ENCODE measurements around the gene MOB3A. TPM values are rescaled to one million over a fixed set of nuclear protein-coding genes. Genes with fewer than 3 reads are reported as not detected.

Gene MOB3A
- total RNA-seq, 5 donors from 2014 or later (not counting 1 experiment from before 2014, with no cell fraction given) = 98.6 to 162 (median 142) TPM

DNA sequence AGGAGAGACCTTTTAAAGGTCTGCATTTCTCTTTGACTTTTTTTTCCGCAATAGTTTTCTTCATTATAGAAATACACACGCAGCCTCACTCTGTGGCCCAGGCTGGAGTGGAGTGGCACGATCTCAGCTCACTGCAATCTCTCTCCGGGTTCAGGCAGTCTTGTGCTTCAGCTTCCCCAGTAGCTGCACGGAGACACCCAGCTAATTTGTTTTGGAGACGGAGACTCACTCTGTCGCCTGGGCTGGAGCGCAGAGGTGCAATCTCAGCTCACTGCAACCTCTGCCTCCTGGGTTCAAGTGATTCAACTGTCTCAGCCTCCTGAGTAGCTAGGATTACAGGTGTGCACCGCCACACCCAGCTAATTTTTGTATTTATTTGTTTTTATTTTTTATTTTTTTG lies 33.4 kb downstream of the MOB3A start:
- 90% methylated on average over 5 of the region's 9 CpGs for WGBS (ENCODE audit: insufficient coverage)

DNA sequence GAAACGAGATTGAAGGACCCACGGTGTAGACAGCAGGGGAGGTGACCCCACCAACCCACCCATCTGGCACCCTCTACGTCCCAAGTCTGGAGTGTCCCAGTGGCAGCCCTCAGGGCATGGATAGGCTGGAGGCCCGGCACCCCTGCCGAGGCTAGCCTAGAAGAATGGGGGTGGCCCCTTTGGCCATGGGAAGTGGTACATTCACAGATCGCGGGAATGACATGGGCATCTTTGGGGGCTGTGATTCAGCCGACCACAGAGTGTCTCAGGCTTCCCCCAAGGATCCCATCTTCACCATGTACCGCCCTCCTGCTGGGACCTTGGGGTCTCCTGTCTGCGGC lies 33.8 kb downstream of the MOB3A start:
- ChIA-PET POLR2A (interaction anchor here in 1 of 2 donors (0.7 kb wide), 1 partner anchor 13 kb away, joined by 3 read pairs; no protein-coding TSS in a partner anchor), CTCF (interaction anchor here in 1 of 2 donors (0.7 to 1.0 kb wide), 3 partner anchors 10 to 97 kb away, joined by 3 read pairs; no protein-coding TSS in a partner anchor)
- Histone ChIP-seq H3K27ac (ENCODE audit: low read length) (peak overlapping the region; percentile 81), H3K27me3 (replicated peaks in 1 of 2; ENCODE audit: control insufficient read depth in 2 of 2, extremely low read depth in 1 of 2, insufficient read depth in 2 of 2, low read length in 1 of 2) (no peaks in the 10 kb centered on the region), H3K4me1 (ENCODE audit: control insufficient read depth in 1 of 2, extremely low read depth in 1 of 2, insufficient read depth in 2 of 2, low read length in 2 of 2) (peaks cover 35 to 50% of the 10 kb centered on the region in 2 experiments), H3K4me3 (ENCODE audit: control insufficient read depth in 1 of 2, extremely low read depth in 1 of 2, low read length in 1 of 2) (peak overlapping the region; percentile 56 to 68), H3K9me3 (no peaks in the 10 kb centered on the region), H3K36me3 (ENCODE audit: control insufficient read depth in 2 of 2, extremely low read depth in 1 of 2, insufficient read depth in 1 of 2, low read length in 1 of 2) (no peaks in the 10 kb centered on the region)
- DNase-seq (no peak), ATAC-seq (replicated peaks in 1 of 4) (no peak)
- Mint-ChIP-seq H3K27ac (peak overlapping the region; percentile 77 to 95), H3K4me1 (peaks cover 29 to 44% (median 38%) of the 10 kb centered on the region in 3 donors), H3K9me3 (no peaks in the 10 kb centered on the region), H3K4me3 (peak overlapping the region; percentile 88 to 89 (median 89)), H3K36me3 (no peaks in the 10 kb centered on the region), H3K27me3 (no peaks in the 10 kb centered on the region)
- 78% methylated on average over 7 of the region's 10 CpGs for WGBS (ENCODE audit: insufficient coverage)

More for the DNA sequence above, 33.4 kb downstream of the MOB3A start:
- H3K9me3 ChIP-seq = no peaks in the 10 kb centered on the region
- H3K27me3 ChIP-seq (replicated peaks in 1 of 2; ENCODE audit: control insufficient read depth in 2 of 2, extremely low read depth in 1 of 2, insufficient read depth in 2 of 2, low read length in 1 of 2) = no peaks in the 10 kb centered on the region
- DNase-seq = no peak
- Mint-ChIP-seq H3K36me3 (no peaks in the 10 kb centered on the region), H3K27me3 (no peaks in the 10 kb centered on the region), H3K9me3 (no peaks in the 10 kb centered on the region), H3K4me1 (peaks cover 29 to 39% (median 36%) of the 10 kb centered on the region in 3 donors), H3K4me3 (peak overlapping the region; percentile 88 to 89 (median 89)), H3K27ac (peak overlapping the region; percentile 77 to 95)
- ChIA-PET CTCF (interaction anchor here in 1 of 2 donors (1.0 kb wide), 2 partner anchors 11 to 25 kb away, joined by 3 read pairs; no protein-coding TSS in a partner anchor), POLR2A (no interaction called here)
- peaks cover 32 to 46% of the 10 kb centered on the region in 2 experiments for H3K4me1 ChIP-seq (ENCODE audit: control insufficient read depth in 1 of 2, extremely low read depth in 1 of 2, insufficient read depth in 2 of 2, low read length in 2 of 2)
- no peak for ATAC-seq (replicated peaks in 1 of 4)
- no peak overlapping the region for H3K27ac ChIP-seq (ENCODE audit: low read length)
- no peaks in the 10 kb centered on the region for H3K36me3 ChIP-seq (ENCODE audit: control insufficient read depth in 2 of 2, extremely low read depth in 1 of 2, insufficient read depth in 1 of 2, low read length in 1 of 2)
- no peak overlapping the region for H3K4me3 ChIP-seq (ENCODE audit: control insufficient read depth in 1 of 2, extremely low read depth in 1 of 2, low read length in 1 of 2)

DNA sequence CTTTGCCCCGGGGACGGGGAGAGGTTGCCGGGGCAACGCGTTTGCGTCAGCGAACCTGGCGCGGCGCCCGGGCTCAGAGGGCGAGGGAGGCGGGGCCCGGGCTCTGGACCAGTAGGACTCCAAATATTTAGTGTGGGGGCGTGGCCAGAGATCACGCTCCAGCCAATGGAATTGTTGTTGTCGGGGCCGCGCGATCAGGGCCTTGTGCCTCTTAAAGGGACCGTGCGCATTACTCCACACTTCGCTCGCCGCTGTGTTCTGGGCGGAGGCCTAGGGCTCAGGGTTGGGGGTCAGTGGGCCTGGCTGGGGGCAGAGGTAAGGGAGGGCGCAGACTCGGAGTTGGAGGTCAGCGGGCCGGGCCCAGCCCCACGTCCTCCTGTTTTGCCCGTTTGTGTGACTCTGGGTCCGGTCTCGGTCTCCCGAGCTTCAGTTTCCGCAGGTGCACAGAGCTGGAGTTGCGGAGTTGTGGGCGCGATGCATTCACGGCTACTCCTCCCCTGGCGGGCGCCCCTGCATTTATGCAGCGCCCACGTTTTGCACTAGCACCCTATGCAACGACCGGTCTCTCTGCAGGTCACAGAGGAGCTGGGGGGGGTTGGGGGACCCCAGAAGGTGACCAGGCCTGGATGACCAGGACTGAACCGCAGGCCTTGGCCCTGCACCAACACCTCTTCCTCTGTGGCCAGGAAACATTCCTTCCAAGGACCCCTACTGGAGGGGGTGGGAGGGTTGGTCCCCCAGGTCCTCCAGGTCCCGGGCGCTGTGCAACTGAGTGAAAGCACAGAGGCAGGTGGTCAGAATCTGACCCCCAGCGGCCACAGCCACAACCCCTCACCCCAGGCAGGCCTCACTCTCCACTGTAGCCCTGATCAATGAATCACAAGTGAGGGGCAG lies 34.4 kb downstream of the MOB3A start:
- H3K4me1 ChIP-seq (ENCODE audit: control insufficient read depth in 1 of 2, extremely low read depth in 1 of 2, insufficient read depth in 2 of 2, low read length in 2 of 2) = peaks cover 39 to 56% of the 10 kb centered on the region in 2 experiments
- POLR2A ChIA-PET = interaction anchor here in 1 of 2 donors (0.7 kb wide), 1 partner anchor 12 kb away, joined by 3 read pairs; no protein-coding TSS in a partner anchor

DNA sequence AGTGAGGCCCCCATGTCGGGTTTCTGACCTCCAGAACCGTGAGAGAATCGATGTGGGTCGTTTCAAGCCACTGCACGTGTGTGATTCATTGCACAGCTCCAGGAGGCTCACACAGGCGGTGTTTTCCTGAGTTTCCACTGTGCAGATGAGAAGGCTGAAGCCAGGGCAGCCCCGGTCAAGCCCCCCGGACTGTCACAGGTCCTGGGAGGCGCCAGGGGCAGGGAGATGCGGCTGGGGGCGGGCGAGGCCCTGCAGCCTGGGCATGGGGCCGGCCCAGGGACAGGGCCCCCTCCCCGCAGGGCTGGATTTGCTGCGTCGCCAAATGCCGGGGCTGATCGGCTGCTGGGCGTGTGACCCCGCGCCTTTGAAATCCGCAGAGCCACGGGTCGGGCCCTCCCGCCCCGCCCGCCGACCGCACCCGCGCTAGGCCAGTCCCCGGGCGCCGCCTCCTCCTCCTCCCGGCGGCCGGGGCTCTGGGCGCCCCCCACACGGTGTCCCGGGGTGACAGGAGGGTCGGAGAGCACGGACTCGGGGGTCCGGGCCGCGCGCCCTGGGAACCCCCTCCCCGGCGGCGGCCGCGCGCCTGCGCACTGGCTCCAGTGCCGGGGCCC lies 35.1 kb downstream of the MOB3A start:
- DNase-seq = peak in 1 of 35 experiments; percentile 39
- Mint-ChIP-seq H3K9me3 (no peaks in the 10 kb centered on the region), H3K4me3 (peak overlapping the region; percentile 88 to 89 (median 89)), H3K27ac (peak overlapping the region; percentile 96 to 98), H3K27me3 (no peaks in the 10 kb centered on the region), H3K4me1 (peaks cover 36 to 55% (median 48%) of the 10 kb centered on the region in 3 donors), H3K36me3 (no peaks in the 10 kb centered on the region)
- CTCF ChIA-PET = no interaction called here
- Histone ChIP-seq H3K4me1 (ENCODE audit: control insufficient read depth in 1 of 2, extremely low read depth in 1 of 2, insufficient read depth in 2 of 2, low read length in 2 of 2) (peaks cover 44 to 63% of the 10 kb centered on the region in 2 experiments), H3K36me3 (ENCODE audit: control insufficient read depth in 2 of 2, extremely low read depth in 1 of 2, insufficient read depth in 1 of 2, low read length in 1 of 2) (no peaks in the 10 kb centered on the region), H3K27me3 (replicated peaks in 1 of 2; ENCODE audit: control insufficient read depth in 2 of 2, extremely low read depth in 1 of 2, insufficient read depth in 2 of 2, low read length in 1 of 2) (no peaks in the 10 kb centered on the region), H3K4me3 (ENCODE audit: control insufficient read depth in 1 of 2, extremely low read depth in 1 of 2, low read length in 1 of 2) (peak overlapping the region; percentile 56 to 81), H3K9me3 (no peaks in the 10 kb centered on the region), H3K27ac (ENCODE audit: low read length) (peak overlapping the region; percentile 95)
- POLR2A ChIA-PET = interaction anchor here in 1 of 2 donors (1.2 kb wide), 1 partner anchor 19 kb away, joined by 5 read pairs; no protein-coding TSS in a partner anchor
- peak; percentile 51 to 66 (median 59) for ATAC-seq (replicated peaks in 1 of 4)
- WGBS (ENCODE audit: insufficient coverage) = under 1% methylated on average over 54 of the region's 55 CpGs

More for the DNA sequence above, 34.4 kb downstream of the MOB3A start:
- Mint-ChIP-seq H3K36me3 (no peaks in the 10 kb centered on the region), H3K9me3 (no peaks in the 10 kb centered on the region), H3K27me3 (no peaks in the 10 kb centered on the region), H3K4me1 (peaks cover 34 to 50% (median 45%) of the 10 kb centered on the region in 3 donors), H3K27ac (peak overlapping the region; percentile 92 to 95), H3K4me3 (peak overlapping the region; percentile 88 to 89 (median 89))
- H3K4me3 ChIP-seq (ENCODE audit: control insufficient read depth in 1 of 2, extremely low read depth in 1 of 2, low read length in 1 of 2) = peak overlapping the region; percentile 56 to 68
- 0% methylated on average over 37 of the region's 50 CpGs for WGBS (ENCODE audit: insufficient coverage)
- no peaks in the 10 kb centered on the region for H3K36me3 ChIP-seq (ENCODE audit: control insufficient read depth in 2 of 2, extremely low read depth in 1 of 2, insufficient read depth in 1 of 2, low read length in 1 of 2)
- CTCF ChIA-PET = interaction anchor here in 1 of 2 donors (0.7 to 1.0 kb wide), 2 partner anchors 10 to 97 kb away, joined by 3 read pairs; no protein-coding TSS in a partner anchor
- no peaks in the 10 kb centered on the region for H3K27me3 ChIP-seq (replicated peaks in 1 of 2; ENCODE audit: control insufficient read depth in 2 of 2, extremely low read depth in 1 of 2, insufficient read depth in 2 of 2, low read length in 1 of 2)
- H3K9me3 ChIP-seq = no peaks in the 10 kb centered on the region
- peak overlapping the region; percentile 95 for H3K27ac ChIP-seq (ENCODE audit: low read length)
- DNase-seq = peak; percentile 98 to 100 (median 99)
- ATAC-seq (replicated peaks in 1 of 4) = peak; percentile 88 to 93 (median 90)

DNA sequence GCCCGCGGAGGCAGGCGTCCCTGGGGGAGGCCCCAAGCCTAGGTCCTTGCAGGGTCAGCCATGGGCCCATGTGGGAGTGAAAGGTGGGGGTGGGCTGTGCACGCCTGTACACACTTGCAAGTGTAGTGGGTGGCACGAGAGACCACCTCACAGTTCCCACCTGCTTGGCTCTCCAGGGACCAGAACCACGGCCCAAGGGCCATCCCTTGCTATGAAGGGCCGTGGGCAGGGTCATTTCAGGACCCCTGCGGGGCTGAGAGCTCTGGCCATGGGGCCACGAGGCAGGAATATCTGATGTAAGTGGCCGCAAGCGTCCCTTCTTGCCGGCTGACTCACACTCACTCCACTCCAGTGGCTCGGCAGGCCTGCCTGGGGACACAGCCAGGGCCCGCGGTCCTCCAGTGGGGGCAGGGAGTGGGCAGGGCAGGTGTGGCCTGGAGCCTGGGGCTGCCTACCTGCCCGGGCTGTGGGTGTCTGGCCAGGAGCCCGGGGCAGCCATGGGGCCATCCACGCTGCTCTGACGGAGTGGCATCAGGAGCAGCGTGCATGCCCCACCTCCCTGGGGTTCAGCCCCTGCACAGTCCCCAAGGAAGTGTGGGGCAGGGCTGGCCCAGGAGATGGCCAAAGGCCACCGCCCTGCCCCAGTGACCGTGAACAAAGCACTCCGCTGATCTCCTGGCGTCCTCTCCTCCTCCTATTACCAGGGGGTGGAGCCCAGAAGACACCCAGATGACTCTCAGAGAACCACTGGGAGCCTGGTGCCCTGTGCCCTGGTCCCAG lies 36.5 kb downstream of the MOB3A start:
- ChIA-PET CTCF (interaction anchor here in 1 of 2 donors (0.5 kb wide), 1 partner anchor 13 kb away, joined by 3 read pairs; no protein-coding TSS in a partner anchor), POLR2A (no interaction called here)
- no peaks in the 10 kb centered on the region for H3K9me3 ChIP-seq
- H3K4me3 ChIP-seq (ENCODE audit: control insufficient read depth in 1 of 2, extremely low read depth in 1 of 2, low read length in 1 of 2) = peak overlapping the region in 1 of 2 donors; percentile 81
- Mint-ChIP-seq H3K36me3 (no peaks in the 10 kb centered on the region), H3K27ac (peak overlapping the region; percentile 96 to 98), H3K9me3 (no peaks in the 10 kb centered on the region), H3K4me1 (peaks cover 47 to 66% (median 58%) of the 10 kb centered on the region in 3 donors), H3K4me3 (peak overlapping the region; percentile 87 to 89 (median 89)), H3K27me3 (no peaks in the 10 kb centered on the region)
- H3K36me3 ChIP-seq (ENCODE audit: control insufficient read depth in 2 of 2, extremely low read depth in 1 of 2, insufficient read depth in 1 of 2, low read length in 1 of 2) = no peaks in the 10 kb centered on the region
- no peak for DNase-seq
- ATAC-seq (replicated peaks in 1 of 4) = no peak
- peaks cover 50 to 76% of the 10 kb centered on the region in 2 experiments for H3K4me1 ChIP-seq (ENCODE audit: control insufficient read depth in 1 of 2, extremely low read depth in 1 of 2, insufficient read depth in 2 of 2, low read length in 2 of 2)
- 94% methylated on average over 13 of the region's 24 CpGs for WGBS (ENCODE audit: insufficient coverage)
- H3K27me3 ChIP-seq (replicated peaks in 1 of 2; ENCODE audit: control insufficient read depth in 2 of 2, extremely low read depth in 1 of 2, insufficient read depth in 2 of 2, low read length in 1 of 2) = no peaks in the 10 kb centered on the region
- peak overlapping the region; percentile 95 for H3K27ac ChIP-seq (ENCODE audit: low read length)

Measured in T-cell (primary cell).